ENCODE measurements around the gene NLGN3.

GRCh38 chrX:71158603-71159002 is 14.0 kb downstream of the NLGN3 start:
- TF ChIP-seq YY1 (IDR thresholded peaks at IDR 0.05; ENCODE audit: insufficient read depth, insufficient read length), result no peak
- TF ChIP-seq ZNF274 (IDR thresholded peaks at IDR 0.05; ENCODE audit: low read depth, low read length), result no peak
